NT2/D1 (cell line): Measurements from ENCODE around the gene CEBPE.

Experiments used
- YY1 ChIP-seq: IDR thresholded peaks from 2 replicates; pipeline ENCODE4 v1.6.1; 2011; ENCODE audit not compliant: insufficient read length, insufficient read depth
- ZNF274 ChIP-seq: IDR thresholded peaks from 2 replicates; pipeline ENCODE4 v1.6.1; 2011; ENCODE audit warnings: mild to moderate bottlenecking, low read depth, low read length

DNA sequence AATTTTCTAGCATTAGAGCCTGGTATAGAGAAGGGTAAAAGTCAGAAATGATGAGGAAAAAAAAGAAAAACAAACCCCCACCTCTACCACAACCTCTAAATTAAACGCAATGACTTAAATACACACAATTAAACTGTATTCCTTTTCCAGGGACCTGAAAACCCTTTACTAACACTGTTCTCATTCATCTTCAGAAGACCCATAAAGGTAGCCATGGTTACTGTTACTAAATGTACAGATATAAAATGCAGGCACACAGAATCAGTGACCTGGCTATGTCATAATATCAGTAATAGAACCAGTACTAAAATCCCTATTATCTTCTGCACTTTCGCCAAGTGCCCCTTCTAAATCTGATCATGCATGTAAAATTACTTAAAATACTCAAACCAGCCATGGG is 25.5 kb downstream of the CEBPE start:
- TF ChIP-seq ZNF274 = no peak
- no peak for TF ChIP-seq YY1
